Heart left ventricle (tissue), 13 donors: Measurements from ENCODE around the gene SCYGR4.

Experiments
- CTCF ChIP-seq, 12 donors: fragments of 200-600 bp; sonication (generic) in 4 of 12; IDR thresholded peaks; one replicate each; pipeline versions ENCODE4 v1.5.0 to v1.8.0; 2018 to 2022; ENCODE audit warnings: antibody characterized with exemption in 12 of 12, mild to moderate bottlenecking in 5 of 12
- POLR2A ChIP-seq, 2 donors: fragments of 450-650 bp; IDR thresholded peaks; one replicate each; pipeline ENCODE4 v1.6.1; 2017; ENCODE audit warnings: antibody characterized with exemption in 2 of 2, mild to moderate bottlenecking in 2 of 2, moderate library complexity in 2 of 2
- donor health status: ischemic (EF 13 %, LVEDD 7.1; RV severe dilation, severe dysfunction).
- donor health status: DM: no; HTN: yes; CAD: no.
- donor health status: DM: no; HTN: no; CAD: no.
- donor health status: ischemic (EF 25% LVEDD 6.9; RV normal size, moderate dysfunction).
- donor health status: ischemic (EF 25% LVEDD 5.7; RV mildly dilated, moderate dysfunction).
- donor health status: ischemic (EF 35%, LVEDD 5.7; RV mildly dilated, moderate dysfunction).
- donor health status: nonischemic (EF 11% LVEDD 7.7; RV severe dilation, severe dysfunction).
- donor health status: DM: yes; HTN: yes; CAD: no.
- donor health status: PGD.
- donor health status: ischemic (EF 29% LVEDD 5.4; RV normal size, mild dysfunction).
- donor health status: nonischemic (EF 23%, LVEDD 6.1; RV moderate dilation, normal function).

GRCh38 chr2:227610123-227610522 lies 7.2 kb upstream of the SCYGR4 start:
- TF ChIP-seq CTCF (IDR thresholded peaks at IDR 0.05) (no peak), POLR2A (IDR thresholded peaks at IDR 0.05) (no peak)
